Spleen (tissue), 11 donors: Measurements from ENCODE around the gene PLB1. TPM values are rescaled to one million over a fixed set of nuclear protein-coding genes. Genes with fewer than 3 reads are reported as not detected.

Experiments
- DNase-seq: peaks from one replicate; pipeline ENCODE4 v3.0.0-alpha.2; 2020
- H3K27ac ChIP-seq, 8 donors: fragments of 200-600 bp; sonication (generic) in 7 of 8; 1 replicate in 4 of 8; 2 replicates in 4 of 8; pipeline versions ENCODE4 v1.5.0 to v1.8.0; 2016 to 2021; ENCODE audit warnings: inconsistent platforms in 4 of 8, mild to moderate bottlenecking in 4 of 8, moderate library complexity in 1 of 8
- H3K27me3 ChIP-seq, 7 donors: fragments of 200-600 bp; sonication (generic) in 6 of 7; replicated peaks in 1 of 7; 1 replicate in 4 of 7; 2 replicates in 3 of 7; pipeline versions ENCODE4 v1.5.0 to v1.8.0; 2016 to 2021; ENCODE audit warnings: inconsistent platforms in 3 of 7, mild to moderate bottlenecking in 1 of 7
- H3K36me3 ChIP-seq, 6 donors: fragments of 200-600 bp; sonication (generic) in 5 of 6; 1 replicate in 4 of 6; 2 replicates in 2 of 6; pipeline versions ENCODE4 v1.5.0 to v1.8.0; 2016 to 2021; ENCODE audit warnings: inconsistent platforms in 2 of 6
- H3K4me1 ChIP-seq, 6 donors: fragments of 200-600 bp; sonication (generic) in 5 of 6; 1 replicate in 3 of 6; 2 replicates in 3 of 6; pipeline versions ENCODE4 v1.5.0 to v1.8.0; 2016 to 2021; ENCODE audit warnings: inconsistent platforms in 3 of 6
- H3K4me3 ChIP-seq, 8 donors: fragments of 200-600 bp; sonication (generic) in 7 of 8; 1 replicate in 4 of 8; 2 replicates in 4 of 8; pipeline versions ENCODE4 v1.5.0 to v1.8.0; 2016 to 2021; ENCODE audit warnings: inconsistent platforms in 4 of 8, mild to moderate bottlenecking in 4 of 8, moderate library complexity in 2 of 8
- H3K9me3 ChIP-seq, 8 donors: fragments of 200-600 bp; sonication (generic) in 7 of 8; 1 replicate in 4 of 8; 2 replicates in 4 of 8; pipeline versions ENCODE4 v1.5.0 to v1.8.0; 2016 to 2021; ENCODE audit warnings: inconsistent platforms in 4 of 8
- CTCF ChIP-seq, 11 experiments: fragments of 200-600 bp in 7 of 11; fragments of 450-650 bp in 4 of 11; sonication (generic) in 4 of 11; IDR thresholded peaks in 8 of 11; conservative IDR thresholded peaks in 3 of 11; 1 replicate in 7 of 11; 2 replicates in 4 of 11; pipeline versions ENCODE4 v1.4.0 to v1.8.0; 2016 to 2021; ENCODE audit warnings: antibody characterized with exemption in 11 of 11, inconsistent platforms in 4 of 11, mild to moderate bottlenecking in 1 of 11
- POLR2A ChIP-seq, 3 donors: fragments of 450-650 bp; IDR thresholded peaks; one replicate each; pipeline ENCODE4 v1.5.1; 2017; ENCODE audit warnings: antibody characterized with exemption in 3 of 3, mild to moderate bottlenecking in 1 of 3
- POLR2AphosphoS5 ChIP-seq, 3 donors: sonication (generic); formaldehyde crosslinking; IDR thresholded peaks; one replicate each; pipeline ENCODE4 v1.5.1; 2017; ENCODE audit warnings: antibody characterized with exemption in 3 of 3
- WGBS, 5 donors: extraction: QIAGEN DNeasy Blood & Tissue Kit in 3 of 5; methylation state at CpG; one replicate each; pipeline versions ENCODE4 v1.1.5 to v1.1.7; 2013 to 2018; 5-methylcytosine and 5-hydroxymethylcytosine counted together
- intact Hi-C: fragments of 100-400 bp; cut with DNase I; formaldehyde crosslinking; loops from one replicate; pipeline ENCODE4 v1.15.0; 2023; ENCODE audit warnings: low total_unique reads
- polyA plus RNA-seq, 3 donors: library from polyadenylated mRNA; stranded (reverse); fragments of 200-250 nt; gene quantifications; one replicate each; pipeline ENCODE4 v1.2.1, GENCODE V29; 2013
- total RNA-seq, 7 donors: library from RNA; depleted of rRNA in 3 of 7; stranded (reverse); fragments of >200 nt in 3 of 7; fragmentation: NEBNext Ultra II Directional in 4 of 7; extraction: Animal tissue kit (Norgen Biotek cat#: 25700) in 4 of 7; gene quantifications; one replicate each; pipeline versions ENCODE4 v1.1.0 to v1.2.1, GENCODE V29; 2016 to 2021
- donor health status: healthy with polysubstance abuse.
- donor health status: DM: no; HTN: no; CAD: no; lungs with moderate emphysema.
- donor health status: DM: no; HTN: no; CAD: no.
- donor health status: Bipolar disorder and iron deficiency.
- donor health status: healthy.
- donor health status: DM: no; HTN: no; CAD: no.
- donor health status: DM: yes; HTN: yes; CAD: no.

Gene PLB1
- total and polyA plus RNA-seq, 10 donors = 3.8 to 45.7 (median 13.9) TPM

GRCh38 chr2:28496781-28497180, 921 bp downstream of the PLB1 start:
- intact Hi-C loops = no loop called here
- Histone ChIP-seq H3K36me3 (no peaks in the 10 kb centered on the region), H3K27ac (no peak overlapping the region), H3K9me3 (no peaks in the 10 kb centered on the region), H3K4me1 (no peaks in the 10 kb centered on the region), H3K27me3 (no peaks in the 10 kb centered on the region), H3K4me3 (no peak overlapping the region)
- TF ChIP-seq POLR2AphosphoS5 (IDR thresholded peaks at IDR 0.05) (no peak), CTCF (IDR thresholded peaks at IDR 0.05 in 8 of 11, conservative IDR thresholded peaks at IDR 0.05 in 3 of 11) (no peak), POLR2A (IDR thresholded peaks at IDR 0.05) (no peak)
- DNase-seq = no peak
- WGBS, 5 donors = 55 to 78% (median 65%) methylated on average over 4 of the region's 4 CpGs

- TF ChIP-seq POLR2A (IDR thresholded peaks at IDR 0.05) (no peak), POLR2AphosphoS5 (IDR thresholded peaks at IDR 0.05) (no peak), CTCF (IDR thresholded peaks at IDR 0.05 in 8 of 11, conservative IDR thresholded peaks at IDR 0.05 in 3 of 11) (no peak)
- Histone ChIP-seq H3K27me3 (no peaks in the 10 kb centered on the region), H3K4me1 (no peaks in the 10 kb centered on the region), H3K9me3 (no peaks in the 10 kb centered on the region), H3K4me3 (no peak overlapping the region), H3K36me3 (no peaks in the 10 kb centered on the region), H3K27ac (no peak overlapping the region)
- intact Hi-C loops = no loop called here
- no peak for DNase-seq
- WGBS, 5 donors = 83 to 99% (median 85%) methylated on average over 3 of the region's 3 CpGs
These were observed 1.3 kb downstream of the PLB1 start for GRCh38 chr2:28497206-28497605.

GRCh38 chr2:28499282-28499681, 3.4 kb downstream of the PLB1 start:
- intact Hi-C loops = no loop called here
- Histone ChIP-seq H3K9me3 (no peaks in the 10 kb centered on the region), H3K27ac (no peak overlapping the region), H3K4me3 (no peak overlapping the region), H3K36me3 (no peaks in the 10 kb centered on the region), H3K27me3 (no peaks in the 10 kb centered on the region), H3K4me1 (no peaks in the 10 kb centered on the region)
- DNase-seq = no peak
- no peak for TF ChIP-seq POLR2A (IDR thresholded peaks at IDR 0.05)
- no peak for TF ChIP-seq POLR2AphosphoS5 (IDR thresholded peaks at IDR 0.05)
- TF ChIP-seq CTCF (IDR thresholded peaks at IDR 0.05 in 8 of 11, conservative IDR thresholded peaks at IDR 0.05 in 3 of 11) = no peak
- WGBS, 5 donors = 76 to 92% (median 87%) methylated on average over 5 of the region's 5 CpGs

- DNase-seq = no peak
- H3K4me1 ChIP-seq = no peaks in the 10 kb centered on the region
- 64 to 73% (median 70%) methylated on average over 4 of the region's 4 CpGs for WGBS, 5 donors
- no peak overlapping the region for H3K27ac ChIP-seq
- H3K36me3 ChIP-seq = no peaks in the 10 kb centered on the region
- no peaks in the 10 kb centered on the region for H3K9me3 ChIP-seq
- no peaks in the 10 kb centered on the region for H3K27me3 ChIP-seq
- no peak overlapping the region for H3K4me3 ChIP-seq
- intact Hi-C loops = no loop called here
- no peak for TF ChIP-seq CTCF (IDR thresholded peaks at IDR 0.05 in 8 of 11, conservative IDR thresholded peaks at IDR 0.05 in 3 of 11)
- TF ChIP-seq POLR2AphosphoS5 (IDR thresholded peaks at IDR 0.05) = no peak
- TF ChIP-seq POLR2A (IDR thresholded peaks at IDR 0.05) = no peak
These were observed 9.5 kb downstream of the PLB1 start for GRCh38 chr2:28505361-28505760.
